22Rv1 (cell line): Measurements from ENCODE around the gene IPO8.

Experiments used
- ZFX ChIP-seq: fragments of 450-650 bp; IDR thresholded peaks from 2 replicates; pipeline ENCODE4 v1.6.1; 2017; ENCODE audit warnings: antibody characterized with exemption, borderline replicate concordance
- TF ChIP-seq, protein P1 (sequence below): fragments of 450-650 bp; IDR thresholded peaks from 2 replicates; pipeline ENCODE4 v1.5.1; 2017; ENCODE audit warnings: mild to moderate bottlenecking

DNA sequence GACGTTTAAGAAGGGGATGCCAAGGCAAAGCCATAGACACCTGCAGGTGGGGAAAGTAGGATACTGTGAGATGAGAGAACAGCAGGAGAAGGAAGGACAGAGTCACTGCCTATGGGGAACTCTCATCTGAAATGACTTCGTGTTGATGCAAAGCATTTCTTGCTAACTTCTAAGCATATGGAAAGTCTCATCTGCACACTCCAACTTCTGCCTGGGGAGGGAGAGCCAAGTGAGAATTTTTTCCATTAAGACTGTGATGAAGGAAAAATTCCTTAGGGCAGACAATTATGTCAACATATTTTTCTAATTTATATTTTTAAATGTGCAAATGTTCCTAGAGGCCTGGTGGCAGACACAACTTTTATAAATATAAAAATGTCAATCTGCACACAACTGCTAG lies 115.3 kb downstream of the IPO8 start:
- TF ChIP-seq, protein P1, sequence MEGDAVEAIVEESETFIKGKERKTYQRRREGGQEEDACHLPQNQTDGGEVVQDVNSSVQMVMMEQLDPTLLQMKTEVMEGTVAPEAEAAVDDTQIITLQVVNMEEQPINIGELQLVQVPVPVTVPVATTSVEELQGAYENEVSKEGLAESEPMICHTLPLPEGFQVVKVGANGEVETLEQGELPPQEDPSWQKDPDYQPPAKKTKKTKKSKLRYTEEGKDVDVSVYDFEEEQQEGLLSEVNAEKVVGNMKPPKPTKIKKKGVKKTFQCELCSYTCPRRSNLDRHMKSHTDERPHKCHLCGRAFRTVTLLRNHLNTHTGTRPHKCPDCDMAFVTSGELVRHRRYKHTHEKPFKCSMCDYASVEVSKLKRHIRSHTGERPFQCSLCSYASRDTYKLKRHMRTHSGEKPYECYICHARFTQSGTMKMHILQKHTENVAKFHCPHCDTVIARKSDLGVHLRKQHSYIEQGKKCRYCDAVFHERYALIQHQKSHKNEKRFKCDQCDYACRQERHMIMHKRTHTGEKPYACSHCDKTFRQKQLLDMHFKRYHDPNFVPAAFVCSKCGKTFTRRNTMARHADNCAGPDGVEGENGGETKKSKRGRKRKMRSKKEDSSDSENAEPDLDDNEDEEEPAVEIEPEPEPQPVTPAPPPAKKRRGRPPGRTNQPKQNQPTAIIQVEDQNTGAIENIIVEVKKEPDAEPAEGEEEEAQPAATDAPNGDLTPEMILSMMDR, result no peak
- no peak for TF ChIP-seq ZFX
